ENCODE data around the gene IGSF5.
"Not testable (repeated sequence)": the region's sequence is repeated elsewhere in the genome, so short reads cannot be mapped to it uniquely, and the experiment has no call there.

IGSF5 gene

DNA sequence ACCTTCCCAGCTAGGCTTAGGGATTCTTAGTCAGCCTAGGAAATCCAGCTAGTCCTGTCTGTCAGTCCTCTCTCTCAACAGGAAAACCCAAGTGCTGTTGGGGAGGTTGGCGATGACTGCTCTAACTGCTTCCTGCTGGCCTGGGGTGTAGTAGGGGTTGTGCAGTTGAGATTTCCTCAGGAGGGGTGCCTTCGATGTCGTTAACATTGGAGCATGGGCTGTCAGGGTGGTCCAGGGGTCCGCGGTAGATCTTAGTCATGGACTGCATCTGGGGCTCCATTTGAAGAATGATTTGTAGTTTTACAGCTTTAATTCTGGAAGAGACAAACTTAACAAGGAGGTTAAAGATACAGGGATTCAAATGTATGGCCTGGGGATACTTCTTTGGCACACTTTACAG is 5.5 kb upstream of the IGSF5 start:
- not testable (repeated sequence) for DNase-seq

DNA sequence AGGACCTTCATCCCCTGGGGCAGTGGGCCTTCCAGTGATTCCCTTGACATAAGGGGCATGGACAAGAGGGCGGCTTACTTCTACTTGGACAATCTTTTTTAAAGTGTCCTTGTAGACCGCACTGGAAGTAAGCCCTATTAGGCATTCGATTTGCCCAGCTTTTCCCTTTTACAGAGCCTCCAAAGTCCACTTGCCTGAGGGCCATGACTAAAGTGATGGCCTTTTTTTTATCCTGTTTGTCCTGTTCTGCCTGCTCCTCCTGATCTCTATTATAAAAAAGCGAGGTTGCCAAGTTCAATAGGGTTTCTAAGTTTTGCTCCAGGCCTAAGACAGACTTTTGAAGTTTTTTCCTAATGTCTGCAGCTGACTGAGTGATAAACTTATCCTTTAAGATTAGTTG is 2.4 kb upstream of the IGSF5 start:
- DNase-seq: not testable (repeated sequence)

DNA sequence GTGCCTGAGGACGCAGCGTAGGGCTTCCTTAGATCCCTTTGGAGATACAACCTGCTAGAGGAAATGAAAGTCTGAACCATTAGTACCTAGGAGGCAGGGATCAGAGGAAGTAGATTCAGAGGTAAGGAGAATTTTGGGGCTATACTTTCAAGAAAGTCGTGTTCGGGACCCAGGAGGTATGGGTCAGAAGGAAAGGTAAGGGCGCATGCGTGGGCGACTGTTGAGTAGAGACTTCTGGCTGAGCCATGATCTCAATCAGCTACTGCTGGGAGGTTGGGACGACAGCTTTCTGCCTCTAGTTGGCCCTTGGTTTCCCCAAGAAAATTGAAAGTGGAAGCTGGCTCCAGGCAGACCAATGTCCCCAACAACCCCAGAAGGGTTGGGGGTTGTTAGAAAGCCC is 349 bp downstream of the IGSF5 start:
- not testable (repeated sequence) for DNase-seq

DNA sequence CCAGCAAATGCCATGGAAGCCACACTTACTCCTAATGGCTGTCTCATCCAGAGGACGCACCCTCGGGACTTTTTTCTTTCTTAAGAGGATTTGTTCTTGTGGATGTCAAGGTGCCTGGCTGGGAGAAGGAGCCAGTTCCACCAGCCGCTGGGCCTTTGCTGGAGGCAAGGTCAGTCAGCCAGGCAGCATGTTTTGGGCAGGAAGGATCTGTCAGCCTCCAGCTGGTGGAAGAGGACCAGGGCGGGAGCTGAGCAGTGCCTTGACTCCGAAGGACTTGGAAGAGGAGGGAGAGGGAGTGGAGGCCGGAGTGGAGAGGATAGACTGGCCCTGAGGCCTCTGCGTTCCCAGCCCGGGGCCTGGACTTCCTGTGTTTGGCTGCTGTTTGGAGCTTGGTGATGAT is 5.7 kb downstream of the IGSF5 start:
- DNase-seq: no peak

DNA sequence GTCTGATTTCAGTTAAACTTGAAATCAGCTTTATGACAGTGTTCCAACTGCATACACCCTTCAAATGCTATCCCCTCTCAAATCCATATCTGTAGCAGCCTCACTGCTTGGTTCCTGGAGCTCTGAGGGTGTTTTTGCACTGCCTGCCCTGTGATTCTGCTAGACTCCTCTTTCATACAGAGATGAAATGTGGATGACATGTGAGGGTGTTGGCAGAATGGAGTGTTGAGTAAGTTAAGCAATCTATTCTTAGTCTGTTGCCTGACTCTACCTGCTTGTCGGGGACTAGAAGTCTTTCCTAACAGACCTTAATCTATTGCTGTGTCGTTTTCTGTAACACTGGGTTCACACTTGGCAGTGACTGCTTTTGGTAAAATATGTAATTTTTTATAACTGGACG is 9.8 kb downstream of the IGSF5 start:
- no peak for DNase-seq

DNA sequence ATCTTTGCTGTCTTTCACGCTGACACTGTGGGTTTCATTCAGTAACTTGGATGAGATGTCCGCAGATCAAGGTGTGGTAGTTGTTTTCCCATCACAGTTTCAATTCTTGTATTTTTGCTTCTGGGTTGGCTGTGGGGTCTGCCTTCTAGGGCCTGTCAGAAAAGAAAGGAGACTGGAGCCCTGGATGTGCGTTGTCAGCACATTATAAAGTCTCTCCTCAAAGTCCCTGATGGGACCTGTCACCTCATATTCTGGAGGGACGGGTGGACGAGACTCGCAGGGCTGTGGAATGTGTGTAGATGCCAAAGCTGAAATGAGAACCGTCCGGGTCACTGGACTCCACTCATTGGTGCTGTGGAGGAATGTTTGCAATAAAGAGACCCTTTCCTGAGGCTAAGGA is 11.3 kb downstream of the IGSF5 start:
- no peak for DNase-seq

DNA sequence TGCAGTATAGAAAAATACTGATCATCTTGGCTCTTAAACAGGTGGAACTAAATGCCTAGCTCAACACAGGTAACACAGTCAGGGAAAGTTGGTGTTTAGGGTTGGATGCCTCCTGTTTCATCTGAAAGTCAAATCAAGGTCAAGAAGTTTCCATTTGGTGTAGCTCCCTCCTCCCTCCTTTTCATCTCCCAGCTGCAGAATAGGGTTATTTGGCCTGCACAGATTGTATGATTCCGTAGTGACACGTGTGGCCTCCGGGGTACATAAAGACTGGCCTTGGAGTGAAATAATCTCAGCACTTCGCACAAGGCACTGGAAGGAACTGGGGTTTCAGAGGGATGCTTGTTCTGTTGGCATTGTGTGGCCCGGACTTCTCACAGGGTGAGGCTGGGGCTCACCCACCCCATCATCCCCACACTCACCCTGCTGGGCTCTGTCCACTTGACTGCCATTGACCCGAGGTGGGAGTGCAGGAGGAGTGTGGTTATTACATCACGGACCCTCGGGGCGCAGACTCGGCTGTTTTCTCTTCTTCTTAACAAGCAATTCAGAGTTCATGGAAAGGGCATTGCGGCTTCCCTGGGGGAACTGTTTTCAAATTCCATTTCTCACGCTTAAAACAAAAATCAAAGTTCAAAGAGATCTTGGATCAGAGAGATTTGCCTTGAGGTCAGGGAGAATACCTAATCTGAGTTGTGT is 18.4 kb downstream of the IGSF5 start:
- DNase-seq: no peak

DNA sequence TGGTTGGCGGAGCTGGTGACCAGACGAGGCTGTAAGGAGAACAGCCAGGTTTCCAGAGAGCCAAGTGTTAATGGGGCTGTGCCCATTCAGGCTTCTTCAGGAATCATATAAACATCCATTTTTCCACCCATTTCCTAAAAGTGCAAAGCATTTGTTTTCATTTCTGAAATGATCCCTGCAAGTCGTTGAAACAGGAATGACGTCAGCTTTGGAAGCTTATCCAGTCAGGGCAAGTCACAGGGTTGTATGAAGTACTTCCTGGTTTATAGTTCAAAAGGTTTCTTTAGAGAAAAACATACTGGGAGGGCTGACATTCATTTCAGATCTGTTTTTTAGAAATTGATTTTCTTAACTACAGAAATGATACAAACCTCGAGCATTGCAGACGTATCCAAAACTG is 29.2 kb downstream of the IGSF5 start:
- no peak for DNase-seq

DNA sequence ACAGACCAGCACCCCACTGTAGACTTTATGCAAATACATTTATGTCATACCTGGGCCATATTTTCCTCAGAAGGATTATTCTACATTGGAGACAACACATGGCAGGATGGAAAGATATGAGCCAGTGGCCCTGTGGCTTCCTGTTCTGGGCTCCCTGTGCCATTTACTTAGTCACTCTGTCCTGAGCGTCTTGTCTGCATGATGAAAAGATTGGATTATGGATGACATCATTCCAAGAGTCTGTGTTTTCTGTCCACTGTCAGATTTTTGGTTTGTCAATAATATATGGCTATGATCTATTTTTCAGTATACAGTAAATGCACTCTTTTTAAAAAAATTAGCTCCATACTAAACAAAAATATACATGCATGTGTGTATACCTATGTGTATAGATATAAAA is 30.8 kb downstream of the IGSF5 start:
- no peak for DNase-seq

DNA sequence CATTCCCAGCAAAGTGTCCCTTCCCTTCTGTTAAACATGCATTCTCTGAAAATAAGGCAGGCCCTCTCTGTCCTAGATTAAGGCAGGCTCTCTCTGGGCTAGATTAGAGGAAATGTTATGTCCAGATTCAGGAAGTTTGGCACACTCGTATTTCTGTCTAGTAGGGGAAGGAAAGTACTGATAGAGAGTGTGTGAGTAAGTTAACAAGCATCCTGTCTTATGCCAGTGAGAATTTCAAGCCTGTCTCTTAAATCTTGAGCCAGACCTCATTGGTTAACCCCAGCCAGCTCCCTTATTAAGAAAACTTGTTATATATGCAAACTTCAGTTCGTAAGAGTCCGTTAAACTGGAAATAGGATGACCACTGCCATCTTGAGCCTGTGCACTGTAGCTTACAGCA is 31.6 kb downstream of the IGSF5 start:
- DNase-seq: no peak

DNA sequence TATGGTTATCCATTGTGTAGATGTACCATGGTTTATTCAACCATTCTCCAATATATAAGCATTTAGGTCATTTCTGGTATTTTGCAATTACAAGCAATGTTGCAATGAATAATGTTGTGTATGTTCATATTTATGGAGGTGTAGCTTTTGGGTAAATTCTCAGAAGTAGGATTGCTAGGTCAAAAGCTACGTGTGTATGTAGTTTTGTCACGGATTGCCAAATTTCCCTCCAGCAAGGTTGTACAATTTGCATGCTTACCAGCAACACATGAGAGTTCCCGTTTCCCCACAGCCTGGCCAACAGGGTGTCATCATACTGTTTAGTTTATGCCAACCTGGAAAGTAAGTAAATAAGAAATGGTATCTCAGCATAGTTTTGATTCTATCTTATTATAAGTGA is 36.3 kb downstream of the IGSF5 start:
- no peak for DNase-seq

DNA sequence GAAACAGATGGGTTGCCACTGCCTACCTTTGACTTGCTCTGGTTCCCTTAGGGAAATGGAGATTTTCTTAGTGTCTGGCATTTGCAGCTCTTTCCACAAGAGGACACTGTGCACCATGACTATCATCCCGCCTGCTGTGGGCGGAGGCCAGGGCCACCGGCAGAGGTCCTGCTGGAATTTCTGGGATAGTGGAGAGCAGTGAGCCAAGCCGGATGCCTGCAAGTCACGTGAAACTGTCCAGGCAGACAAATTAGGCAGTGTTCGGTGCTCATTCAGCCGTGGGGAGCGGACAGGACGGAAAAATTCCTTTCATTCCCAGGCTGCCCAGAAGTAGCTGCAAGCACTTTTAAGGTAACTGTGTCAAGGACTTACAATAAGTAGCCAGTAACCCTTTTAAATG is 43.4 kb downstream of the IGSF5 start:
- peak; percentile 77 for DNase-seq

DNA sequence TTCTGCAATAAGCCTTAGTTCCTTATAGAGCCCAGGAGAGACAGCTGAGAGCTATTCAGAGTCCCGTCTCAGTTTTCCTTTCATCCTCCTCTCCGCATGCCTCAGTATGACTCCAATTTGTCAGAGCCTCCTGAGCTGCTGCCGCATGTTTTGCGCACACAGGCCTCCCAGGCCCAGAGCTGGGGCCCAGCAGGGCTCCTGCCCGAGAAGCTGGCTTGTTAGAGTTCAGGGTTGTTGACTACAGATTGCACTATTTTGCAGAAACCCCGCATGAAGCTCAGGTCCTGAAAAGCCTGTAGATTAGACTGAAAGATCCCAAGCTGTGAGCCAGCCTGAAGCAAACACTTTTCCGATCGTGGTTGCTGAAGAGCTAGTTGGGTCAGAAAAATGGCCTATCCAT is 51.5 kb downstream of the IGSF5 start:
- DNase-seq: no peak

DNA sequence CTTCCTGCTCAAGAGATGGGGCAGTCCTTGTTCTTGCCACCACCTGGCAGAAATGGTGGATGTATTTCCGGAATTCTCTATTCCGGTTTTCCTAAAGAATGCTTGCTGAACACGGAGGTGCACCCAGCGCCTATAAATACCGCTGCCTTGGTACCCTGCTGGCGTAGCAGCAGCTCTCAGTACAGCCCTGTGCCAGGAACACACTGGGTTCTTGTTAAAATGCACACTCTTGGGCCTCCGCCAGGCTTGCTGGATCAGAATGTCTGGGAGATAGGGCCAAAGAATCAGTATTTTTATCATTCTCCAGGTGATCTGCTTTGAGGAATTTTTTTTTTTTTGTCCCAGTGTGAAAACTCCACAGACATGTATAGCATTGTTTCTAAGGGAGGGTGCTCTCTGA is 54.2 kb downstream of the IGSF5 start:
- DNase-seq: no peak

DNA sequence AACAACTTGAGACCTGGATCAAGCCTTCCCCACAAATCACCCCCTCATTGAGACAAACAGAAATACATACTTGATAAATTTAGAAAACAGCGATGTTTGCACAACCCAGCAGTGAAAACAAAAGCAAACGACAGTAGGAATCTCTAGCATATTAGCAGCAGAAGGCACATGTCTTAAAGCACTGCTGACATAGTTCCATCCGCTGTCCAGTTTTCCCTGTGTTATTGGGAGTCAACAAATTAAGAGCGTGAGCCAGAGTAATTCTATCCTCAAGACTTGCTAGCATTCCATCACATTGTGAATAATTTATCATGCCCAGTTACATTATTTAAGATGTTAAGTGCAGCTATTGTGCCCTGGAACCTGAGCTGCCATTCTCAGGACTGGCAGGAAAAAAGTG is 55.3 kb downstream of the IGSF5 start:
- no peak for DNase-seq

DNA sequence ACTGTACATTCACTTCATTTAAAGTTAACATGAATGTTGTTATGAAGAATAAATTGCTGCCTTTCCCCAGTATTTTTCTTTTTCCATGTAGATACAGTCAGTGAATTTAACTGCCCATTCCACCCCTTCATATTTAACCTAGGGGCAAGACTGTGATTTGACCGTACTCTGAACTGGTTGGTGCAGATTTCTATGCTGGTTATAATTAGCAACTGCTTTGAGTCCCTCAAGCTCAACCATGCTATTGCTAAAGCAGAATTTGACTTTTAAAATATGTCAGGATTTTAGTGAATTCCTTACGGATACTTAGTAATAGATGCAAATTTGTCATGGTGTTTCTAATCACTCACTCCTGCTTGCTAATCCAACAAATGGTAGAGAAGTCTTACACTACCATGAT is 57.2 kb downstream of the IGSF5 start:
- no peak for DNase-seq

DNA sequence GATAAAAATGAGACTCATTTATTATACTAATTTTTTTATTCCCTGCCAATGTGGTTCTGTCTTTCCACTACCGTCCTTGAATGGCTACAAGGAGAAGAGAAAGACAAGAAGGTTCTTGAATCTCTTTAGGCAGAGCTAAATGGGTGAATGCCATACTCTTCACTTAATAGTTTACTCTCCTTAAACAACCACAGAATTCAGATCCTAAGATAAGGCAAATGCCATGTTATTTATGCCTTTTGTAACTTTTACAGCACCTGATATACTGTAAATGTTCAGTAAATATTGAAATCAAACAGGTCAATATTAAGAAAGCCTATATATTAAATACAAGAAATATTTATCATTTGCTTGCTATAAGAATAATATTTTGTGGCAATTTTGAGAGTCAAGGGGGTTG is 58.4 kb downstream of the IGSF5 start:
- DNase-seq: no peak

DNA sequence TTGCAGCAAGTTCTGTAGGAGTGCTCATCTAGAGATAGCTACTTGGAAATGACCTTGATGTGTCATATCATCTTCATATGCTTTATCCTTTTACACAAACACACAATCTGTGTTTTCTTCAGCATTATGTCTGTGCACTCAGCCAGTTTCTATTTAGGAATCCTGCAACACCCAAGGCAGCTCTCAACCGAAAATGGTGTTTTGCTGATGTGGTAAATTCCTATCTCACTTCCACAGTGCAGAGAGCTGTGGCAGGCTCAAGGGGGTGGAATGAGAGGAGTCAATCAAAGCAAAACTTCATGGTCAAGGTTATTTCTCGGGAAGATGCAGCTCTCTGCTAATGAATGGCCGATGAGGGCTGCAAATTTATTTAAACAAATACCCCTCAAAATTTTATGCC is 59.3 kb downstream of the IGSF5 start:
- peak; percentile 64 for DNase-seq

DNA sequence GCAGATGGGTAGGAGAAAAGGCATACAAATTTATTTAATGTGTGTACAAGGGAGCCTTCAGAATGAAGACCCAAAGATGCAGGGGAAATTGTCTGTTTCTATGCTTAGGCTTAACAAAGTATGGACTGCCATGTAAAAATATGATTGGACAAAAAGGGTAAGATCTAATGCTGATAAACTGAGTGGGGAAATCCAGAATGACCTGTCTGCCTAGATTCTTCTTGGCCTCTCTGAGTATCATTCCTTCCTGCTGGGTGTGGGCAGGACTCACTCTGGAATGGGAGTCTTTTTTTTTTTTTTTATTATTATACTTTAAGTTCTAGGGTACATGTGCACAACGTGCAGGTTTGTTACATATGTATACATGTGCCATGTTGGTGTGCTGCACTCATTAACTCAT is 61.0 kb downstream of the IGSF5 start:
- no peak for DNase-seq

DNA sequence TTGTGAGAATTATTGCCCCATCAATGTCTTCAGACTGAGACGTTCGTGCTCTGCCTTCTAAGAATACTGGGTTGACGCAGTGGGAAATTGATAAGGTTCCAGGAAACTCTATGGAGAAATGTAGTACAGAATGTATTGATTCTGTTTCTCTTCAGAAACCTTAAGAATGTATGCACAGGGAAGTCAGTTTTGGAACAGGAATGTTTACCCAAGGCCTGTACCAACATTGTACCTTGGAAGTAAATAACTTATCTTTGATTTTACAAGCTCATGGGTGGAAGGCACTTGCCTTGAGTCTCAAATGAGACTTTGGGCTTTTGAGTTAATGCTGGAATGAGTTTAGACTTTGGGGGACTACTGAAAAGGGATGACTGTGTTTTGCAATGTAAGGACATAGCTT is 62.8 kb downstream of the IGSF5 start:
- DNase-seq: no peak

DNA sequence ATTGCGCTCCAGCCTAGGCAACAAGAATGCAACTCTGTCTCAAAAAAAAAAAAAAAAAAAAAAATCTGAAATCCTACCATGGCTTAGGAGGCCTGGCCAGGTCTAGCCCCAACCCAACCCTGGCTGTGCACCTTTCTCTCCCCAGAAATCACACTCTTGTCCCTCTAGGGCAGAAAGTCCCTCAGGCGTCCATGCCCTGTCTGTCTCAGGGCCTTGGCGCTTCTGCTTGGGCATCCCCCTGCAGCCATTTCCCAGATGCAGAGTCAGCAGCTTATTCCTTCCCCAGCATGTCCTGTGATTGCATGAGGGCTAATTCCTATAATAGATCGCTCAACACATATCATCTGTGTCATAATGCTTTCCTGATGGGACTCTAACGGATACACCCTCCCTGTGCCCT is 65.0 kb downstream of the IGSF5 start:
- DNase-seq: no peak

DNA sequence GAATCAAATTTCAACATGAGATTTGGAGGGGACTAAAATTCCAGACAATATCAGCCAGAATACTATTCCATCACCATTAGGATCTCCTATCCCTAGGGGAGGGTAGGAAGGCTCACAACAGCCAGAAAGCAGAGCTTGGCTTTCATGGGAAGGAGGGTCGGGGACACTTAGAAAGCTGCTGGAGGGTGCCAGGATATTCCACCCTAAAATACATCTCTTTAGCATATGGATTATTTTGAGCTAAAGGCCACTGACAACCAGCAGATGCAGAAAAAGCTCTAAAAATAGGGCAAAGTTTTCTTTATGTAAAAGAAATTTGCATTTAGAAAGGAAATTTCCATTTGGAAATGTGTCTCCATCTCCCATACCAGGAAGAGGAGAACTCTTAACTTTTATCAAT is 68.0 kb downstream of the IGSF5 start:
- no peak for DNase-seq

DNA sequence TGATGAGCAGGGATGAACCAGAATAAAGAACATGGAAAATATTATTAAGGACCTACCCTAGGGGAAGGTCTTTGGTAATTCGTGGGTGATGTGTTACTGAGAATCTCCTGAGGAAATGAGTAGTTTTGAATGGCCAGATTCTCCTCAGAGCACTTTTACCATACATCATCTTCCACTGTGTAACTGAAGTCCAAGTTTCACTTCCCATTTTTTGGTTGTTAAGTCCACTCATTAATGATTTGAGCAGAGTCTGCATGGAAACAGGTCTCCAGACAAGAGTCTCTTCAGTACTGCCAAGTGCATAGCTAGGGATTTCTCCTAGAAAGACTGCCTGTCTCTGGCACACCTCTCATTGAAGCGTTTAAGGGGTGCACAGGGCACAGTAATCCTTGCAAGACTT is 73.6 kb downstream of the IGSF5 start:
- DNase-seq: peak; percentile 82

DNA sequence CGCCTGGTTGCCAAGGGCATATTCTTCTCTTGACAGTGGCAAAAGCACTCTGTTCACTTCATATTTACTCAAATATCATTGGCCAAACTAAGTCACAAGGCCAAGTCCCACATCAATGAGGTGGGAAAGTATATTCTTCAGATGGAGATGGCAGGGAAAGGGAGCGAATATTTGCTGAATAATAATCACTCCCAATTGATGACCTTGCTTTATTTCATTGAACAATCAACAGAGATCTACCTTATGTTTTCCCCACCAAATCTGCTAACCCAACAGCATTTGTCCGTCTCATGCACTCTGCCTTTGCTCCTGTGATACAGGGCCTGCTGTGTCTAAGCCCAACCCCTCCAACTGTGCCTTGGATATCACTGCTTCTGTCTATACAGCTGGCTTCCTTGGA is 77.1 kb downstream of the IGSF5 start:
- DNase-seq: no peak

DNA sequence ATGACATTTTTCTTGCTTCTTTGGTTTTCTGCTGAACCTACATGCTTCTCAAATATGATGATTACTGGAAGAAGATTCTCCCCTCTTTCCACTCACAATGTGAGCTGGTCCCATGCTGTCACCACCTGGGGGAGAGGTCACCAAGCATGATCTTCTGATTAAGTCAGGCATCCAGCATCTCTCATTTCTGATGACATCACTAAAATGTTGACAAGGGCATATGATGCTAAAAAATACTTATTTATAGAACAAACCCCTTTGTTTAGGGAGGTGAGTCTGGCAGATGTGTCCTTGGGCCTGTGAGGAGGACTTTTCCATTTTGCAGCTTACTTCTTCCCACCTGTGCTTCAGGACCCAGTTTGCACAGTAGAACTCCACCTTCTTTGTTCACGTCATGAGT is 80.3 kb downstream of the IGSF5 start:
- no peak for DNase-seq

DNA sequence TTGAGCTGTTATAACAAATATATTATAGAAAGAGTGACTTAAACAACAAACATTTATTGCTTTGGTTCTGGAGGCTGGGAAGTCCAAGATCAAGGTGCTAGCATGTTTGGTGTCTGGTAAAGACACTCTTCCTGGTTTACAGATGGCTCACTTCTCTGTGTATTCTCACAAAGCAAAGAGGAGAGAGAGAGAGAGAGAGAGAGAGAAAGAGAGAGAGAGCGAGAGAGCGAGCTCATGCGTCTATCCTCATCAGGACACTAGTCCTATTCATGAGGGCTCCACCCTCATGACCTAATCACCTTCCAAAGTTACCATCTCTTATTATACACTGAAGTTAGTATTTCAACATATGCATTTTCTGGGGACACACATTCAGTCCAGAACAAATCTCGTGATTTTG is 89.6 kb downstream of the IGSF5 start:
- DNase-seq: no peak

Measured in RPMI8226 (cell line).